IMR-90 (cell line): Measurements from ENCODE around the gene DLG5. TPM values are rescaled to one million over a fixed set of nuclear protein-coding genes. Genes with fewer than 3 reads are reported as not detected.

Experiments
- ATAC-seq: fragments of 200-7000 bp; cut with Tn5 transposase; 2 replicates; pipeline ENCODE4 v1.9.1; 2020; ENCODE audit warnings: low read depth, mild to moderate bottlenecking, moderate library complexity
- BruUV-seq: library from RNA; stranded (reverse); fragments of 400-500 nt; replicated peaks from 2 replicates; lab custom pipeline; 2021; lab: Mats Ljungman, UMichigan
- CTCF ChIA-PET: fragments of 300-600 bp; formaldehyde crosslinking; extraction: SDS; loops from one replicate; lab custom pipeline; 2021; ENCODE audit warnings: antibody characterized with exemption; lab: Yijun Ruan, JAX
- POLR2A ChIA-PET: fragments of 300-600 bp; sonication (Branson Sonifier 250); formaldehyde crosslinking; loops from one replicate; lab custom pipeline; 2022; ENCODE audit warnings: antibody characterized with exemption; ENCODE audit not compliant: unreplicated experiment; lab: Charles Lee
- DNase-seq: peaks from one replicate; pipeline ENCODE4 v3.0.0; 2013
- H2AFZ ChIP-seq: replicated peaks from 2 replicates; pipeline ENCODE3; 2013; ENCODE audit warnings: low read length, mild to moderate bottlenecking; ENCODE audit not compliant: poor library complexity
- H2AK5ac ChIP-seq: 2 replicates; pipeline ENCODE4 v1.6.1; 2013; ENCODE audit warnings: low read depth, low read length, inconsistent platforms
- H2AK9ac ChIP-seq: replicated peaks from 2 replicates; pipeline ENCODE3; 2013; ENCODE audit warnings: mild to moderate bottlenecking, low read depth, low read length, moderate library complexity; ENCODE audit not compliant: poor library complexity
- H2BK120ac ChIP-seq: 2 replicates; pipeline ENCODE4 v1.6.1; 2013; ENCODE audit warnings: low read depth, low read length, inconsistent platforms
- H2BK15ac ChIP-seq: 3 replicates; pipeline ENCODE4 v1.6.1; 2013; ENCODE audit warnings: low read depth, low read length, inconsistent platforms
- H2BK20ac ChIP-seq: 2 replicates; pipeline ENCODE4 v1.6.1; 2013; ENCODE audit warnings: low read depth, mild to moderate bottlenecking, inconsistent platforms, low read length, moderate library complexity
- H2BK5ac ChIP-seq: 2 replicates; pipeline ENCODE4 v1.6.1; 2013; ENCODE audit warnings: mild to moderate bottlenecking, low read depth, low read length, inconsistent platforms; ENCODE audit not compliant: poor library complexity, severe bottlenecking
- H3K14ac ChIP-seq: replicated peaks from 2 replicates; pipeline ENCODE4 v1.6.1; 2013; ENCODE audit warnings: low read depth, low read length, inconsistent platforms
- H3K18ac ChIP-seq: 2 replicates; pipeline ENCODE4 v1.6.1; 2013; ENCODE audit warnings: low read depth, low read length, control low read depth
- H3K23ac ChIP-seq: 2 replicates; pipeline ENCODE4 v1.6.1; 2013; ENCODE audit warnings: low read depth, low read length, inconsistent platforms
- H3K27ac ChIP-seq: 2 replicates; pipeline ENCODE4 v1.5.1; 2013; ENCODE audit warnings: mild to moderate bottlenecking, control low read depth, low read length; ENCODE audit not compliant: insufficient read depth
- H3K27me3 ChIP-seq: 2 replicates; pipeline ENCODE4 v1.6.1; 2013; ENCODE audit warnings: low read length; ENCODE audit not compliant: control insufficient read depth, insufficient read depth
- H3K36me3 ChIP-seq: 2 replicates; pipeline ENCODE4 v1.6.1; 2013; ENCODE audit warnings: low read length, mixed read lengths; ENCODE audit not compliant: control insufficient read depth, insufficient read depth
- H3K4ac ChIP-seq: 2 replicates; pipeline ENCODE4 v1.6.1; 2013; ENCODE audit warnings: low read depth, low read length, inconsistent platforms
- H3K4me1 ChIP-seq: 2 replicates; pipeline ENCODE4 v1.6.1; 2013; ENCODE audit warnings: low read length, mixed read lengths; ENCODE audit not compliant: control insufficient read depth, insufficient read depth
- H3K4me2 ChIP-seq: 2 replicates; pipeline ENCODE4 v1.6.1; 2013; ENCODE audit warnings: low read depth, mild to moderate bottlenecking, control low read depth, low read length, moderate library complexity
- H3K4me3 ChIP-seq: 2 replicates; pipeline ENCODE4 v1.5.1; 2013; ENCODE audit warnings: low read depth, mild to moderate bottlenecking, control low read depth, low read length, moderate library complexity; ENCODE audit not compliant: insufficient read depth
- H3K56ac ChIP-seq: 2 replicates; pipeline ENCODE4 v1.6.1; 2013; ENCODE audit warnings: low read length, inconsistent platforms; ENCODE audit not compliant: insufficient read depth; ENCODE audit errors: extremely low read depth
- H3K79me1 ChIP-seq, 2 experiments: 2 replicates each; pipeline ENCODE4 v1.6.1; 2013; ENCODE audit warnings: low read length in 2 of 2, inconsistent platforms in 1 of 2, low read depth in 1 of 2
- H3K9ac ChIP-seq: 2 replicates; pipeline ENCODE4 v1.6.1; 2013; ENCODE audit warnings: low read depth, low read length, control low read depth
- H3K9me1 ChIP-seq: 2 replicates; pipeline ENCODE4 v1.6.1; 2013; ENCODE audit warnings: low read length, inconsistent platforms; ENCODE audit not compliant: insufficient read depth
- H3K9me3 ChIP-seq: 2 replicates; pipeline ENCODE4 v1.6.1; 2013; ENCODE audit warnings: low read length; ENCODE audit not compliant: control insufficient read depth, insufficient read depth
- H4K20me1 ChIP-seq: 2 replicates; pipeline ENCODE4 v1.6.1; 2013; ENCODE audit warnings: low read length, inconsistent platforms; ENCODE audit not compliant: insufficient read depth
- H4K5ac ChIP-seq: 2 replicates; pipeline ENCODE4 v1.6.1; 2013; ENCODE audit warnings: mild to moderate bottlenecking, low read depth, low read length, control low read depth
- H4K8ac ChIP-seq, 2 experiments: 2 replicates each; pipeline ENCODE4 v1.6.1; 2013; ENCODE audit warnings: low read depth in 2 of 2, low read length in 2 of 2, control low read depth in 1 of 2, inconsistent platforms in 1 of 2
- H4K91ac ChIP-seq: 2 replicates; pipeline ENCODE4 v1.6.1; 2013; ENCODE audit warnings: low read depth, low read length, inconsistent platforms; ENCODE audit not compliant: insufficient read depth
- BHLHE40 ChIP-seq: fragments of 150-350 bp; IDR thresholded peaks from 2 replicates; pipeline ENCODE4 v1.6.1; 2016; ENCODE audit warnings: mild to moderate bottlenecking, low read depth, low read length
- CEBPB ChIP-seq: IDR thresholded peaks from 2 replicates; pipeline ENCODE4 v1.6.1; 2012; ENCODE audit warnings: low read depth, low read length, improper control_type of control experiment
- CHD1 ChIP-seq: IDR thresholded peaks from 2 replicates; pipeline ENCODE4 v1.6.1; 2012; ENCODE audit warnings: low read depth, low read length, improper control_type of control experiment
- CTCF ChIP-seq: conservative IDR thresholded peaks from 2 replicates; pipeline ENCODE4 v1.5.1; 2012; ENCODE audit warnings: mild to moderate bottlenecking, low read depth, low read length, improper control_type of control experiment
- FOS ChIP-seq: fragments of 150-350 bp; IDR thresholded peaks from 2 replicates; pipeline ENCODE4 v1.6.1; 2016; ENCODE audit warnings: low read depth, low read length
- MAFK ChIP-seq: IDR thresholded peaks from 2 replicates; pipeline ENCODE4 v1.6.1; 2012; ENCODE audit warnings: low read depth, low read length, improper control_type of control experiment
- MAZ ChIP-seq: IDR thresholded peaks from 2 replicates; pipeline ENCODE4 v1.6.1; 2012; ENCODE audit warnings: low read depth, mild to moderate bottlenecking, low read length, improper control_type of control experiment, moderate library complexity, borderline replicate concordance
- MXI1 ChIP-seq: IDR thresholded peaks from 2 replicates; pipeline ENCODE4 v1.6.1; 2012; ENCODE audit warnings: low read depth, mild to moderate bottlenecking, low read length, moderate library complexity, borderline replicate concordance
- NFE2L2 ChIP-seq: fragments of 150-350 bp; IDR thresholded peaks from 2 replicates; pipeline ENCODE4 v1.6.1; 2016; ENCODE audit warnings: low read depth, mild to moderate bottlenecking, low read length
- POLR2A ChIP-seq: IDR thresholded peaks from 2 replicates; pipeline ENCODE4 v1.6.1; 2012; ENCODE audit warnings: mild to moderate bottlenecking, low read depth, low read length
- RCOR1 ChIP-seq: IDR thresholded peaks from 2 replicates; pipeline ENCODE4 v1.6.1; 2012; ENCODE audit warnings: mild to moderate bottlenecking, low read length, improper control_type of control experiment; ENCODE audit not compliant: insufficient replicate concordance
- RFX5 ChIP-seq: IDR thresholded peaks from 2 replicates; pipeline ENCODE4 v1.8.0; 2012; ENCODE audit warnings: low read depth, mild to moderate bottlenecking, low read length, moderate library complexity
- SMC3 ChIP-seq: fragments of 150-350 bp; IDR thresholded peaks from 2 replicates; pipeline ENCODE4 v1.6.1; 2016; ENCODE audit warnings: low read depth, mild to moderate bottlenecking, antibody characterized with exemption, low read length, moderate library complexity
- WGBS, 2 experiments: methylation state at CpG; one replicate each; pipeline versions ENCODE4 v1.1.5 to v1.1.7; 2013; ENCODE audit warnings: missing lambda C conversion rate in 2 of 2; ENCODE audit not compliant: insufficient read length in 1 of 2; ENCODE audit errors: extremely low coverage in 2 of 2; 5-methylcytosine and 5-hydroxymethylcytosine counted together
- dilution Hi-C: fragments of 300-500 bp; cut with HindIII; formaldehyde crosslinking; loops from one replicate; pipeline ENCODE4 v1.14.3; 2018; ENCODE audit warnings: low sequenced_read_pairs; ENCODE audit not compliant: unreplicated experiment
- in situ Hi-C: fragments of 300-500 bp; cut with MboI; formaldehyde crosslinking; loops from 3 replicates; pipeline ENCODE4 v1.14.3; 2019; ENCODE audit warnings: low sequenced_read_pairs, inconsistent platforms, mixed read lengths
- intact Hi-C: fragments of 100-400 bp; cut with micrococcal nuclease; formaldehyde crosslinking; loops from 2 replicates; pipeline ENCODE4 v1.10.0; 2022
- polyA plus RNA-seq, 3 experiments: library from polyadenylated mRNA; depleted of rRNA; stranded (reverse); fragments of >200 nt; gene quantifications; 2 replicates each; pipeline ENCODE4 v1.2.3, GENCODE V29; 2012; ENCODE audit warnings: low replicate concordance in 1 of 3
- total RNA-seq: library from RNA; depleted of rRNA; stranded (reverse); fragments of >200 nt; gene quantifications from 2 replicates; pipeline ENCODE4 v1.2.3, GENCODE V29; 2012
- TF ChIP-seq, protein P1 (sequence below): fragments of 150-350 bp; IDR thresholded peaks from 2 replicates; pipeline ENCODE4 v1.6.1; 2016; ENCODE audit warnings: low read depth, mild to moderate bottlenecking, low read length, moderate library complexity, borderline replicate concordance
- TF ChIP-seq, protein P2 (sequence below): fragments of 150-350 bp; IDR thresholded peaks from 2 replicates; pipeline ENCODE4 v1.6.1; 2017; ENCODE audit warnings: mild to moderate bottlenecking, antibody characterized with exemption, low read length, low read depth

The DLG5 gene
- total and polyA plus RNA-seq, 2 of the 4 experiments (the other 2 are of a cell fraction) = 12.7 to 28.7 TPM

GRCh38 chr10:77872151-77872946 is 54.2 kb downstream of the DLG5 start:
- Histone ChIP-seq H2BK120ac (no peak overlapping the region), H2BK15ac (no peak overlapping the region), H3K79me1 (peaks cover 45 to 96% of the 10 kb centered on the region in 2 experiments), H4K5ac (no peak overlapping the region), H3K9me3 (no peaks in the 10 kb centered on the region), H3K14ac (no peak overlapping the region), H2AFZ (no peak overlapping the region), H4K8ac (no peak overlapping the region), H3K27me3 (no peaks in the 10 kb centered on the region), H3K4ac (no peak overlapping the region), H3K4me3 (no peak overlapping the region), H2AK9ac (no peak overlapping the region), H2AK5ac (no peak overlapping the region), H2BK20ac (no peak overlapping the region), H3K4me2 (no peak overlapping the region; the same call in 1 of the 2 replicates), H2BK5ac (no peak overlapping the region), H3K9me1 (peaks cover 33% of the 10 kb centered on the region), H3K56ac (no peak overlapping the region), H3K4me1 (peaks cover 7% of the 10 kb centered on the region; the same call in 1 of the 2 replicates), H3K9ac (no peak overlapping the region), H4K20me1 (peaks cover 58% of the 10 kb centered on the region), H3K18ac (no peak overlapping the region), H4K91ac (no peak overlapping the region), H3K36me3 (peaks cover 6% of the 10 kb centered on the region; the same call in 1 of the 2 replicates), H3K23ac (no peak overlapping the region), H3K27ac (no peak overlapping the region)
- no peak for ATAC-seq
- BruUV-seq = no TSS peak
- POLR2A ChIA-PET = no interaction called here
- 59% methylated on average over 13 of the region's 18 CpGs; no CpG with 5 or more reads in 1 of the 2 experiments for WGBS, 2 experiments
- peak; percentile 31 for DNase-seq
- intact Hi-C loops = no loop called here
- CTCF ChIA-PET = no interaction called here
- in situ Hi-C loops = no loop called here
- dilution Hi-C loops = no loop called here
- TF ChIP-seq MAFK (no peak), FOS (no peak), CTCF (no peak), CEBPB (no peak), MXI1 (no peak), CHD1 (no peak), RFX5 (no peak), MAZ (no peak), SMC3 (no peak), BHLHE40 (no peak), RCOR1 (no peak), POLR2A (no peak), NFE2L2 (no peak)
- TF ChIP-seq, protein P1, sequence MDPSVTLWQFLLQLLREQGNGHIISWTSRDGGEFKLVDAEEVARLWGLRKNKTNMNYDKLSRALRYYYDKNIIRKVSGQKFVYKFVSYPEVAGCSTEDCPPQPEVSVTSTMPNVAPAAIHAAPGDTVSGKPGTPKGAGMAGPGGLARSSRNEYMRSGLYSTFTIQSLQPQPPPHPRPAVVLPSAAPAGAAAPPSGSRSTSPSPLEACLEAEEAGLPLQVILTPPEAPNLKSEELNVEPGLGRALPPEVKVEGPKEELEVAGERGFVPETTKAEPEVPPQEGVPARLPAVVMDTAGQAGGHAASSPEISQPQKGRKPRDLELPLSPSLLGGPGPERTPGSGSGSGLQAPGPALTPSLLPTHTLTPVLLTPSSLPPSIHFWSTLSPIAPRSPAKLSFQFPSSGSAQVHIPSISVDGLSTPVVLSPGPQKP = no peak
- TF ChIP-seq, protein P2, sequence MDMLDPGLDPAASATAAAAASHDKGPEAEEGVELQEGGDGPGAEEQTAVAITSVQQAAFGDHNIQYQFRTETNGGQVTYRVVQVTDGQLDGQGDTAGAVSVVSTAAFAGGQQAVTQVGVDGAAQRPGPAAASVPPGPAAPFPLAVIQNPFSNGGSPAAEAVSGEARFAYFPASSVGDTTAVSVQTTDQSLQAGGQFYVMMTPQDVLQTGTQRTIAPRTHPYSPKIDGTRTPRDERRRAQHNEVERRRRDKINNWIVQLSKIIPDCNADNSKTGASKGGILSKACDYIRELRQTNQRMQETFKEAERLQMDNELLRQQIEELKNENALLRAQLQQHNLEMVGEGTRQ = no peak
